ENCODE results near the gene CLEC12A.
"Not testable (repeated sequence)": the region's sequence is repeated elsewhere in the genome, so short reads cannot be mapped to it uniquely, and the experiment has no call there.

Gene CLEC12A

GRCh38 chr12:9971181-9971580, at the start of gene CLEC12A:
Gene CLEC12A, plus strand, starts transcription at chr12:9971409. Its CDS starts 188 bp downstream, at chr12:9971597.
- DNase-seq: no peak

GRCh38 chr12:9922429-9922828, 48.8 kb upstream of the CLEC12A start:
- no peak for DNase-seq

GRCh38 chr12:9925705-9926393, 45.4 kb upstream of the CLEC12A start:
- no peak for DNase-seq

GRCh38 chr12:9926876-9927275, 44.3 kb upstream of the CLEC12A start:
- no peak for DNase-seq

- no peak for DNase-seq
Measured at GRCh38 chr12:9928607-9929006, 42.6 kb upstream of the CLEC12A start.

DNA sequence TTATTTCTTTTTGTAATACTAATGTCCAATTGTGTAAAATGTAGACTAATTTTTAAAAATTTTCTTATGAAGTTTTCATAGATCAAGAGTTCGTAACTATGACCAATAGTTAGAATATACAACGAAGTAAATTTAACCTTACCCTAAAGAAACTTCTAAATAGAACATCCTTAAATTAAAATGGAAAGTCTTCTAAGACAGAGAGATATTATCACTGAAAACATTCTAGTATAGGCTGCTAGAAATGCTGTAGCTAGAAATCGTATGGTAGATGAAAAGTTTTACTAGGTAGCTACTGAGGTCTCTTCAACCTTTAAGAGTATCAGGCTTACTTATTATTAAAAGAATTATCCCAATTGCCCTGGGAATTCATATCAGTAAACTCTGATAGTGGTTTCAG, 40.0 kb upstream of the CLEC12A start:
- DNase-seq: no peak

DNA sequence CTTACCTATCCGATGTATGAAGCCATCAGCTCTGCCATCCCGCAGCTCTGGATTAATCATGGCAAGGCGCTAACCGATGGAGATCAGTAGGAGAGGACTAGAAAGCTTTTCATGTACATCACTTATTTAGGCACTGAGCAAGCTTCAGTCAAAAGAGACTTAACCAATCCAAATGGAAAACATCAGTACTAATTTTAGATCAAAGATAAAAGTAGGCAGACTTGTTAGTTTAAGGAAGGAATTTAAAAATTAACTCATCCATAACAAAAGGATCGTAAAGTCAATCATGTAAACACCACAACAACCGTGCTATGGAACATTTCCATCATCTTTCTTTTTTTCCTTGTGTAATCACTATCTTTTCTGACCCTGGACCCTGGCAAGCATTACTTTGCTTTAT, 38.9 kb upstream of the CLEC12A start, which contains the start of gene CLEC2A:
Gene CLEC2A (minus strand): TSS at position 101 of the 400 bp plus-strand sequence. CDS start 41 bp downstream, at position 60.
- no peak for DNase-seq

- no peak for DNase-seq
Measured at GRCh38 chr12:9933958-9934357, 37.3 kb upstream of the CLEC12A start.

DNA sequence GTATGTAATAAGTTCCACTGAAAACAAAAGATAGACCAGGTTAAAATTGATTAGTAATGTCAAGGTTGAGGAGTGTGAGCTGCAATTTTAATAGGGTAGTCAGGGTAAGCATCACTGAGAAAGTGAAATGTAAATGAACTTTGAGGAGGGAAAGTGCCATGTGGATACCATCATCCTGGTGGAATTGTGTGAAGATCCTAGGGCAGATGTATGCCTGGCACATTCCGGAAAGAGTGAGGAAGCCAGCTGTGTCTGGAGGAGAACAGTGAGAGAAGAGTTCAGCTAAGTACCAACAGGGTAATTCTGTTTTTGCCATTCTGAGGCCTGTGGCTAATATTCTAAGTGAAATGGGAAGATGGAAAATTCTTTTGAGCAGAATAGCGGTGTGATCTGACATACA, 36.2 kb upstream of the CLEC12A start:
- DNase-seq: no peak

DNA sequence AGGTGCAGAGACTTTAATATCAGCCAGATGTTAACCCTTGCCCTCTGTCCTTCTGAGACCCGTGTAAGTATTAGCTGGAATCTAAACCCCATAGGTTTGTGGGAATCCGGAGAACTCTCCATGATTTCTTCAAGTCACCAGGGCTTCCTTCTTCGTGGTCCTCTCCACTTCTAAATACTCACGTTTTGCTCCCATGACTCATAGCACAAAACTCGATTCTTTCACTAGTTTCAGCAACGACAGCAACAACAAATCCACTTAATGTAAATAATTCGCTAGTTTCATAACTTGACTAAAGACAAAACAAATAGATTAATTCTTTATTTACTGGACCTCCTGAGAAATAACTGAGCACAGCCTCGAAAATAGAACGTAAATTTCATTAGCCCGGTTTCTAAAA, 34.6 kb upstream of the CLEC12A start:
- no peak for DNase-seq

GRCh38 chr12:9940375-9940774, 30.8 kb upstream of the CLEC12A start:
- no peak for DNase-seq

- no peak for DNase-seq
Measured at GRCh38 chr12:9941838-9942237, 29.4 kb upstream of the CLEC12A start.

DNA sequence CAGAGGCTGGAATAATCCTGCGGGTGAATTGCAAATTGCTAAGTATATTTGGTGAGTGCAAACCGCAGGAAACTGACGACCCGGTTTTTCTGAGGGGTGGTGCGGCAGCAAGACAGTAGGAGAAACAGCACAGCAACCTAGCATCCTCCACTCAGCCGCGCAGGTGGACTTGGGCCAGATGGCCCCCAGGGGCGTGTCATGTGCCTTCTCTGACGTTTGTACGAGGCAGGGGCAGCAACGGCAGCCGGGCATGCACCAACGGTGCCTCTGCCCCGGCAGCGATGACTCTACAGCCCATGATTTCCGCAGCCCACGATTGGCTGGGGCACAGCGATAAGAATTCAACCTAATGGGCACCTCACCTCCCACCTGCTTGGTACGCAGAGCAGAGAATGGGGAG, 28.0 kb upstream of the CLEC12A start:
- no peak for DNase-seq

GRCh38 chr12:9944391-9944790, 26.8 kb upstream of the CLEC12A start:
- DNase-seq: no peak

GRCh38 chr12:9947674-9948073, 23.5 kb upstream of the CLEC12A start:
- no peak for DNase-seq

GRCh38 chr12:9948606-9949296, 22.5 kb upstream of the CLEC12A start:
- DNase-seq: no peak

- DNase-seq: no peak
Measured at GRCh38 chr12:9951026-9951675, 20.1 kb upstream of the CLEC12A start.

DNA sequence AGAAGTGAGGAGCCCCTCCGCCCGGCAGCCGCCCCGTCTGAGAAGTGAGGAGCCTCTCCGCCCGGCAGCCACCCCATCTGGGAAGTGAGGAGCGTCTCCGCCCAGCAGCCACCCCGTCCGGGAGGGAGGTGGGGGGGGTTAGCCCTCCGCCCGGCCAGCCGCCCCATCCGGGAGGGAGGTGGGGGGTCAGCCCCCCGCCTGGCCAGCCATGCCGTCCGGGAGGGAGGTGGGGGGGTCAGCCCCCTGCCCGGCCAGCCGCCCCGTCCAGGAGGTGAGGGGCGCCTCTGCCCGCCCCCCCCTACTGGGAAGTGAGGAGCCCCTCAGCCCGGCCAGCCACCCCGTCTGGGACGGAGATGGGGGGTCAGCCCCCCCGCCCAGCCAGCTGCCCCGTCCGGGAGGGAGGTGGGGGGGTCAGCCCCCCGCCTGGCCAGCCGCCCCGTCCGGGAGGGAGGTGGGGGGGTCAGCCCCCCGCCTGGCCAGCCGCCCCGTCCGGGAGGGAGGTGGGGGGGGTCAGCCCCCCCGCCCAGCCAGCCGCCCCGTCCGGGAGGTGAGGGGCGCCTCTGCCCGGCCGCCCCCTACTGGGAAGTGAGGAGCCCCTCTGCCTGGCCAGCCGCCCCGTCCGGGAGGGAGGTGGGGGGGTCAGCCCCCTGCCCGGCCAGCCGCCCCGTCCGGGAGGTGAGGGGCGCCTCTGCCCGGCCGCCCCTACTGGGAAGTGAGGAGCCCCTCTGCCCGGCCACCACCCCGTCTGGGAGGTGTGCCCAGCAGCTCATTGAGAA, 18.1 kb upstream of the CLEC12A start:
- DNase-seq: not testable (repeated sequence)

DNA sequence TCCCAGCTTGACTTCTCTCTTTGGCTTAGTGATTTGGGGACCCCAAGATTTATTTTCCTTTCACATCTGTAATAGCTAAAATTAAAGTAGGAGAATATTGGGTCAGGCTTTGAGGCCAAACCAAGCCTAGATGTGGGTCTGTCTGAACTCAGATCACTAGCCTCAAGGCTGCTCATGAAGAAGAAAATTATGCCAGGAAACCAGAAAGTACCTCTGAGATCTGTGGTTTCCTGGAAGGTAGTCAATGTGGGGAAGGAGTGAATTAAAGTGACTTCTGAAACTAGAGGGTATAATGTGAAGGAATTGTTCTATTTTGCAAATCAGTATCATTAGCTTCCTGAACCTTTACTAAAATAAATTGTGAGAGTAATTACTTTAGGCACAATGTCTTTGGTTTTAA, 13.4 kb upstream of the CLEC12A start:
- DNase-seq: no peak

DNA sequence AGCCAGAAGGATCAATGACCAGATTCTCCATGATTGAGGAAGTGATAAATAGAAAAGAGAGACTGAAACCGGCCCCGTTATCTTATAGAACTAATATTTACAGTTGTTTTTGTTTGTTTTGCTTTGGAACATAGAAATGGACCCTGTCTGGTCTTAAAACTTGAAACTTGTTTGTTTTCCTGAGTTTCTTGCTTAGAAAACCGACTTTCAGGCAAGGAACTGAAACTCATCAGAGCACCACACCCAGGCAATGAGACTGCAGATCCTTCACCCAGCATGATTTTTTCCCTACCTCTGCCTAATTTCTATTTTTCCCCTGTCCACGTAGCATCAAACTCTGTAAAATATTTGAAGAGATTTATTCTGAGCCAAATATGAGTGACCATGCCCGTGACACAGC, 10.6 kb upstream of the CLEC12A start:
- DNase-seq: no peak

DNA sequence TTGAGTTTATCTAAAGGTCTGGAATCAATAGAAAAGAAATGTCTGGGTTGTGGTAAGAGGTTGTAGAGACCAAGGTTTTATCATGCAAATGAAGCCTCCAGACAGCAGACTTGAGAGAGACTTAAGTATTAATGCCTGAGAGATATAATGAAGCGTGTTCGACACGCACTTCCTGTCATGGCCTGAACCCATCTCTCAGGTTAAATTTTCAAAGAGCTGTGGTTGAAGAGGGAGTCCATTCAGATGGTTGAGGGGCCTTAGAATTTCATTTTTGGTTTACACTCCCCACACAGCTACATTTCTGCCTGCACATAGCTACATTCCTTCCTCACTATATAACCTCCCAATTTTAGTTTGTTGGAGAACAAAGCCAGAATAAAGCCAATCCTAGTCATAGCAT, 10.1 kb upstream of the CLEC12A start:
- no peak for DNase-seq

GRCh38 chr12:9961901-9962300, 9.3 kb upstream of the CLEC12A start:
- DNase-seq: no peak

GRCh38 chr12:9969673-9970072, 1.5 kb upstream of the CLEC12A start:
- no peak for DNase-seq

All from NCI-H1092 treated with DMSO at 0.1 percent for 48 hours (cell line).